WTC11 (cell line): ENCODE measurements around the gene SOCS2.

Experiments used
- ATF1 ChIP-seq: sonication (generic); formaldehyde crosslinking; IDR thresholded peaks from 2 replicates; pipeline ENCODE4 v1.8.1; 2023; ENCODE audit warnings: mild to moderate bottlenecking, moderate library complexity, missing genetic modification reagents
- IRF2 ChIP-seq: sonication (generic); formaldehyde crosslinking; IDR thresholded peaks from 2 replicates; pipeline ENCODE4 v1.8.0; 2022; ENCODE audit warnings: low read depth, missing genetic modification reagents, borderline replicate concordance
- JAZF1 ChIP-seq: fragments of 250-450 bp; sonication (Bioruptor Pico); IDR thresholded peaks from 2 replicates; pipeline ENCODE4 v1.9.0; 2021; ENCODE audit warnings: moderate library complexity, mild to moderate bottlenecking, inconsistent platforms
- NR2C2 ChIP-seq: sonication (generic); formaldehyde crosslinking; IDR thresholded peaks from 2 replicates; pipeline ENCODE4 v1.8.0; 2022; ENCODE audit warnings: mild to moderate bottlenecking, missing genetic modification reagents
- SP1 ChIP-seq: sonication (generic); formaldehyde crosslinking; conservative IDR thresholded peaks from 2 replicates; pipeline ENCODE4 v1.8.1; 2022; ENCODE audit warnings: missing genetic modification reagents
- ZNF263 ChIP-seq: sonication (generic); formaldehyde crosslinking; IDR thresholded peaks from 2 replicates; pipeline ENCODE4 v1.8.1; 2022; ENCODE audit warnings: low read depth, mild to moderate bottlenecking, moderate library complexity, missing genetic modification reagents
- ZNF317 ChIP-seq: sonication (generic); formaldehyde crosslinking; IDR thresholded peaks from 2 replicates; pipeline ENCODE4 v1.8.1; 2023; ENCODE audit warnings: low read depth, mild to moderate bottlenecking, moderate library complexity, missing genetic modification reagents, borderline replicate concordance
- TF ChIP-seq, protein P1 (sequence below): fragments of 200-600 bp; IDR thresholded peaks from 2 replicates; pipeline ENCODE4 v1.8.0; 2022; ENCODE audit warnings: antibody characterized with exemption
- TF ChIP-seq, protein P2 (sequence below): sonication (generic); formaldehyde crosslinking; IDR thresholded peaks from 2 replicates; pipeline ENCODE4 v1.8.1; 2023; ENCODE audit warnings: mild to moderate bottlenecking, missing genetic modification reagents, borderline replicate concordance
- TF ChIP-seq, protein P3 (sequence below): sonication (generic); formaldehyde crosslinking; IDR thresholded peaks from 2 replicates; pipeline ENCODE4 v1.8.0; 2022; ENCODE audit warnings: missing genetic modification reagents
- TF ChIP-seq, protein P4 (sequence below): sonication (generic); formaldehyde crosslinking; IDR thresholded peaks from 2 replicates; pipeline ENCODE4 v1.8.1; 2022; ENCODE audit warnings: missing genetic modification reagents, borderline replicate concordance
- TF ChIP-seq, protein P5 (sequence below): sonication (generic); formaldehyde crosslinking; IDR thresholded peaks from 2 replicates; pipeline ENCODE4 v1.8.0; 2022; ENCODE audit warnings: mild to moderate bottlenecking, missing genetic modification reagents
- TF ChIP-seq, protein P6 (sequence below): sonication (generic); formaldehyde crosslinking; IDR thresholded peaks from 2 replicates; pipeline ENCODE4 v1.8.0; 2022; ENCODE audit warnings: mild to moderate bottlenecking, missing genetic modification reagents

DNA sequence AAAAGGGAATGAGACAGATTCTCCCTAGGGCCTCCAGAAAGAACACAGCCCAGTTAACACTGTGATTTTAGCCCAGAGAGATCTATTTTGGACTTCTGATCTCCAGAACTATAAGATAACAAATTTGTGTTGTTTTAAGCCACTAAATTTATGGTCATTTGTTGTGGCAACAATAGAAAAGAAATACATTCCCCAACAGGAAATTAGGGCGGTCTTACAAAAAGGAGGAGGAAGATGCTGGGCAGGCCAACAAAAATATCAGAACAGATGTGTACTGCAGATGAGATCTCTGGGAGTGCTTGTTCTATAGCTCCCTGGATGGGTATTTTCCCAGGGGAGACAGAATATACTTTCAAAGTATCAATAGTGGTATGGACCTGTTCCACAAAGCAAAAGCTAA, 32.0 kb upstream of the SOCS2 start:
- TF ChIP-seq, protein P1, sequence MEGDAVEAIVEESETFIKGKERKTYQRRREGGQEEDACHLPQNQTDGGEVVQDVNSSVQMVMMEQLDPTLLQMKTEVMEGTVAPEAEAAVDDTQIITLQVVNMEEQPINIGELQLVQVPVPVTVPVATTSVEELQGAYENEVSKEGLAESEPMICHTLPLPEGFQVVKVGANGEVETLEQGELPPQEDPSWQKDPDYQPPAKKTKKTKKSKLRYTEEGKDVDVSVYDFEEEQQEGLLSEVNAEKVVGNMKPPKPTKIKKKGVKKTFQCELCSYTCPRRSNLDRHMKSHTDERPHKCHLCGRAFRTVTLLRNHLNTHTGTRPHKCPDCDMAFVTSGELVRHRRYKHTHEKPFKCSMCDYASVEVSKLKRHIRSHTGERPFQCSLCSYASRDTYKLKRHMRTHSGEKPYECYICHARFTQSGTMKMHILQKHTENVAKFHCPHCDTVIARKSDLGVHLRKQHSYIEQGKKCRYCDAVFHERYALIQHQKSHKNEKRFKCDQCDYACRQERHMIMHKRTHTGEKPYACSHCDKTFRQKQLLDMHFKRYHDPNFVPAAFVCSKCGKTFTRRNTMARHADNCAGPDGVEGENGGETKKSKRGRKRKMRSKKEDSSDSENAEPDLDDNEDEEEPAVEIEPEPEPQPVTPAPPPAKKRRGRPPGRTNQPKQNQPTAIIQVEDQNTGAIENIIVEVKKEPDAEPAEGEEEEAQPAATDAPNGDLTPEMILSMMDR = no peak
- TF ChIP-seq, protein P2, sequence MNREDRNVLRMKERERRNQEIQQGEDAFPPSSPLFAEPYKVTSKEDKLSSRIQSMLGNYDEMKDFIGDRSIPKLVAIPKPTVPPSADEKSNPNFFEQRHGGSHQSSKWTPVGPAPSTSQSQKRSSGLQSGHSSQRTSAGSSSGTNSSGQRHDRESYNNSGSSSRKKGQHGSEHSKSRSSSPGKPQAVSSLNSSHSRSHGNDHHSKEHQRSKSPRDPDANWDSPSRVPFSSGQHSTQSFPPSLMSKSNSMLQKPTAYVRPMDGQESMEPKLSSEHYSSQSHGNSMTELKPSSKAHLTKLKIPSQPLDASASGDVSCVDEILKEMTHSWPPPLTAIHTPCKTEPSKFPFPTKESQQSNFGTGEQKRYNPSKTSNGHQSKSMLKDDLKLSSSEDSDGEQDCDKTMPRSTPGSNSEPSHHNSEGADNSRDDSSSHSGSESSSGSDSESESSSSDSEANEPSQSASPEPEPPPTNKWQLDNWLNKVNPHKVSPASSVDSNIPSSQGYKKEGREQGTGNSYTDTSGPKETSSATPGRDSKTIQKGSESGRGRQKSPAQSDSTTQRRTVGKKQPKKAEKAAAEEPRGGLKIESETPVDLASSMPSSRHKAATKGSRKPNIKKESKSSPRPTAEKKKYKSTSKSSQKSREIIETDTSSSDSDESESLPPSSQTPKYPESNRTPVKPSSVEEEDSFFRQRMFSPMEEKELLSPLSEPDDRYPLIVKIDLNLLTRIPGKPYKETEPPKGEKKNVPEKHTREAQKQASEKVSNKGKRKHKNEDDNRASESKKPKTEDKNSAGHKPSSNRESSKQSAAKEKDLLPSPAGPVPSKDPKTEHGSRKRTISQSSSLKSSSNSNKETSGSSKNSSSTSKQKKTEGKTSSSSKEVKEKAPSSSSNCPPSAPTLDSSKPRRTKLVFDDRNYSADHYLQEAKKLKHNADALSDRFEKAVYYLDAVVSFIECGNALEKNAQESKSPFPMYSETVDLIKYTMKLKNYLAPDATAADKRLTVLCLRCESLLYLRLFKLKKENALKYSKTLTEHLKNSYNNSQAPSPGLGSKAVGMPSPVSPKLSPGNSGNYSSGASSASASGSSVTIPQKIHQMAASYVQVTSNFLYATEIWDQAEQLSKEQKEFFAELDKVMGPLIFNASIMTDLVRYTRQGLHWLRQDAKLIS (CRISPR knock-in tag) = no peak
- TF ChIP-seq JAZF1 (CRISPR knock-in tag) (no peak), SP1 (CRISPR knock-in tag) (no peak), ATF1 (CRISPR knock-in tag) (no peak), NR2C2 (CRISPR knock-in tag) (no peak), IRF2 (CRISPR knock-in tag) (no peak), ZNF317 (no peak), ZNF263 (CRISPR knock-in tag) (no peak)
- TF ChIP-seq, protein P3, sequence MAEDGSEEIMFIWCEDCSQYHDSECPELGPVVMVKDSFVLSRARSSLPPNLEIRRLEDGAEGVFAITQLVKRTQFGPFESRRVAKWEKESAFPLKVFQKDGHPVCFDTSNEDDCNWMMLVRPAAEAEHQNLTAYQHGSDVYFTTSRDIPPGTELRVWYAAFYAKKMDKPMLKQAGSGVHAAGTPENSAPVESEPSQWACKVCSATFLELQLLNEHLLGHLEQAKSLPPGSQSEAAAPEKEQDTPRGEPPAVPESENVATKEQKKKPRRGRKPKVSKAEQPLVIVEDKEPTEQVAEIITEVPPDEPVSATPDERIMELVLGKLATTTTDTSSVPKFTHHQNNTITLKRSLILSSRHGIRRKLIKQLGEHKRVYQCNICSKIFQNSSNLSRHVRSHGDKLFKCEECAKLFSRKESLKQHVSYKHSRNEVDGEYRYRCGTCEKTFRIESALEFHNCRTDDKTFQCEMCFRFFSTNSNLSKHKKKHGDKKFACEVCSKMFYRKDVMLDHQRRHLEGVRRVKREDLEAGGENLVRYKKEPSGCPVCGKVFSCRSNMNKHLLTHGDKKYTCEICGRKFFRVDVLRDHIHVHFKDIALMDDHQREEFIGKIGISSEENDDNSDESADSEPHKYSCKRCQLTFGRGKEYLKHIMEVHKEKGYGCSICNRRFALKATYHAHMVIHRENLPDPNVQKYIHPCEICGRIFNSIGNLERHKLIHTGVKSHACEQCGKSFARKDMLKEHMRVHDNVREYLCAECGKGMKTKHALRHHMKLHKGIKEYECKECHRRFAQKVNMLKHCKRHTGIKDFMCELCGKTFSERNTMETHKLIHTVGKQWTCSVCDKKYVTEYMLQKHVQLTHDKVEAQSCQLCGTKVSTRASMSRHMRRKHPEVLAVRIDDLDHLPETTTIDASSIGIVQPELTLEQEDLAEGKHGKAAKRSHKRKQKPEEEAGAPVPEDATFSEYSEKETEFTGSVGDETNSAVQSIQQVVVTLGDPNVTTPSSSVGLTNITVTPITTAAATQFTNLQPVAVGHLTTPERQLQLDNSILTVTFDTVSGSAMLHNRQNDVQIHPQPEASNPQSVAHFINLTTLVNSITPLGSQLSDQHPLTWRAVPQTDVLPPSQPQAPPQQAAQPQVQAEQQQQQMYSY = no peak
- TF ChIP-seq, protein P4, sequence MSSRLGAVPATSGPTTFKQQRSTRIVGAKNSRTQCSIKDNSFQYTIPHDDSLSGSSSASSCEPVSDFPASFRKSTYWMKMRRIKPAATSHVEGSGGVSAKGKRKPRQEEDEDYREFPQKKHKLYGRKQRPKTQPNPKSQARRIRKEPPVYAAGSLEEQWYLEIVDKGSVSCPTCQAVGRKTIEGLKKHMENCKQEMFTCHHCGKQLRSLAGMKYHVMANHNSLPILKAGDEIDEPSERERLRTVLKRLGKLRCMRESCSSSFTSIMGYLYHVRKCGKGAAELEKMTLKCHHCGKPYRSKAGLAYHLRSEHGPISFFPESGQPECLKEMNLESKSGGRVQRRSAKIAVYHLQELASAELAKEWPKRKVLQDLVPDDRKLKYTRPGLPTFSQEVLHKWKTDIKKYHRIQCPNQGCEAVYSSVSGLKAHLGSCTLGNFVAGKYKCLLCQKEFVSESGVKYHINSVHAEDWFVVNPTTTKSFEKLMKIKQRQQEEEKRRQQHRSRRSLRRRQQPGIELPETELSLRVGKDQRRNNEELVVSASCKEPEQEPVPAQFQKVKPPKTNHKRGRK (CRISPR knock-in tag) = no peak
- TF ChIP-seq, protein P5, sequence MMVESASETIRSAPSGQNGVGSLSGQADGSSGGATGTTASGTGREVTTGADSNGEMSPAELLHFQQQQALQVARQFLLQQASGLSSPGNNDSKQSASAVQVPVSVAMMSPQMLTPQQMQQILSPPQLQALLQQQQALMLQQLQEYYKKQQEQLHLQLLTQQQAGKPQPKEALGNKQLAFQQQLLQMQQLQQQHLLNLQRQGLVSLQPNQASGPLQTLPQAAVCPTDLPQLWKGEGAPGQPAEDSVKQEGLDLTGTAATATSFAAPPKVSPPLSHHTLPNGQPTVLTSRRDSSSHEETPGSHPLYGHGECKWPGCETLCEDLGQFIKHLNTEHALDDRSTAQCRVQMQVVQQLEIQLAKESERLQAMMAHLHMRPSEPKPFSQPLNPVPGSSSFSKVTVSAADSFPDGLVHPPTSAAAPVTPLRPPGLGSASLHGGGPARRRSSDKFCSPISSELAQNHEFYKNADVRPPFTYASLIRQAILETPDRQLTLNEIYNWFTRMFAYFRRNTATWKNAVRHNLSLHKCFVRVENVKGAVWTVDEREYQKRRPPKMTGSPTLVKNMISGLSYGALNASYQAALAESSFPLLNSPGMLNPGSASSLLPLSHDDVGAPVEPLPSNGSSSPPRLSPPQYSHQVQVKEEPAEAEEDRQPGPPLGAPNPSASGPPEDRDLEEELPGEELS (CRISPR knock-in tag) = no peak
- TF ChIP-seq, protein P6, sequence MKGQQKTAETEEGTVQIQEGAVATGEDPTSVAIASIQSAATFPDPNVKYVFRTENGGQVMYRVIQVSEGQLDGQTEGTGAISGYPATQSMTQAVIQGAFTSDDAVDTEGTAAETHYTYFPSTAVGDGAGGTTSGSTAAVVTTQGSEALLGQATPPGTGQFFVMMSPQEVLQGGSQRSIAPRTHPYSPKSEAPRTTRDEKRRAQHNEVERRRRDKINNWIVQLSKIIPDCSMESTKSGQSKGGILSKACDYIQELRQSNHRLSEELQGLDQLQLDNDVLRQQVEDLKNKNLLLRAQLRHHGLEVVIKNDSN (CRISPR knock-in tag) = no peak
